A673 (cell line): ENCODE results near the gene CACNG4. TPM values are rescaled to one million over a fixed set of nuclear protein-coding genes. Genes with fewer than 3 reads are reported as not detected.
A peak's percentile ranks its signal among the peaks of the same experiment; 100 is the strongest.

ENCODE experiments used
- BruUV-seq: library from RNA; stranded (reverse); fragments of 400-500 nt; replicated peaks from 2 replicates; lab custom pipeline; 2021; lab: Mats Ljungman, UMichigan
- CTCF ChIA-PET: fragments of 300-600 bp; sonication (Branson Sonifier 250); formaldehyde crosslinking; loops from one replicate; lab custom pipeline; 2022; ENCODE audit warnings: antibody characterized with exemption; lab: Charles Lee
- POLR2A ChIA-PET: fragments of 300-600 bp; sonication (Branson Sonifier 250); formaldehyde crosslinking; loops from one replicate; lab custom pipeline; 2022; ENCODE audit warnings: antibody characterized with exemption; ENCODE audit not compliant: low non-redundant PET; lab: Charles Lee
- DNase-seq: peaks from one replicate; pipeline ENCODE4 v3.0.0-alpha.2; 2015; ENCODE audit warnings: low spot score
- H3K27ac ChIP-seq: fragments of 200-600 bp; sonication (generic); 2 replicates; pipeline ENCODE4 v1.5.1; 2016; ENCODE audit warnings: mixed run types, low read depth, mild to moderate bottlenecking, mixed read lengths, antibody characterized with exemption, low read length; ENCODE audit not compliant: poor library complexity, severe bottlenecking
- H3K27me3 ChIP-seq: fragments of 200-600 bp; sonication (generic); replicated peaks from 2 replicates; pipeline ENCODE4 v1.6.1; 2017; ENCODE audit warnings: mixed run types, low read depth, mild to moderate bottlenecking, mixed read lengths, antibody characterized with exemption, low read length; ENCODE audit not compliant: insufficient read depth, poor library complexity
- H3K36me3 ChIP-seq: fragments of 200-600 bp; sonication (generic); 2 replicates; pipeline ENCODE4 v1.6.1; 2016; ENCODE audit warnings: mixed run types, mild to moderate bottlenecking, mixed read lengths, antibody characterized with exemption, low read length; ENCODE audit not compliant: insufficient read depth, poor library complexity, severe bottlenecking
- H3K4me1 ChIP-seq: fragments of 200-600 bp; sonication (generic); 2 replicates; pipeline ENCODE4 v1.6.1; 2017; ENCODE audit warnings: mixed run types, mild to moderate bottlenecking, mixed read lengths, antibody characterized with exemption, low read length; ENCODE audit not compliant: insufficient read depth, poor library complexity, severe bottlenecking
- H3K4me3 ChIP-seq: fragments of 200-600 bp; sonication (generic); 2 replicates; pipeline ENCODE4 v1.5.1; 2016; ENCODE audit warnings: low read depth, mixed run types, mild to moderate bottlenecking, mixed read lengths, low read length; ENCODE audit not compliant: poor library complexity, severe bottlenecking
- H3K9me3 ChIP-seq: fragments of 200-600 bp; sonication (generic); 2 replicates; pipeline ENCODE4 v1.6.1; 2016; ENCODE audit warnings: mixed run types, low read depth, mild to moderate bottlenecking, mixed read lengths, antibody characterized with exemption, low read length; ENCODE audit not compliant: poor library complexity, severe bottlenecking
- EZH2 ChIP-seq: fragments of 200-600 bp; sonication (generic); IDR thresholded peaks from 2 replicates; pipeline ENCODE4 v1.6.1; 2017; ENCODE audit warnings: borderline replicate concordance, low read depth, mild to moderate bottlenecking, mixed read lengths, antibody characterized with exemption, low read length; ENCODE audit not compliant: poor library complexity, severe bottlenecking
- intact Hi-C: fragments of 100-400 bp; cut with micrococcal nuclease; formaldehyde crosslinking; loops from one replicate; pipeline ENCODE4 v1.10.0; 2022; ENCODE audit not compliant: unreplicated experiment
- total RNA-seq: library from RNA; stranded (reverse); gene quantifications from 2 replicates; pipeline ENCODE4 v1.2.3, GENCODE V29; 2021
- TF ChIP-seq, protein P1 (sequence below): fragments of 300-800, 200-600 bp; sonication (generic); conservative IDR thresholded peaks from 2 replicates; pipeline ENCODE4 v1.5.1; 2017; ENCODE audit warnings: low read depth, mild to moderate bottlenecking, antibody characterized with exemption, low read length, moderate library complexity, mixed read lengths

CACNG4 gene
- total RNA-seq, 1 experiment from 2014 or later, result 9.7 TPM

DNA sequence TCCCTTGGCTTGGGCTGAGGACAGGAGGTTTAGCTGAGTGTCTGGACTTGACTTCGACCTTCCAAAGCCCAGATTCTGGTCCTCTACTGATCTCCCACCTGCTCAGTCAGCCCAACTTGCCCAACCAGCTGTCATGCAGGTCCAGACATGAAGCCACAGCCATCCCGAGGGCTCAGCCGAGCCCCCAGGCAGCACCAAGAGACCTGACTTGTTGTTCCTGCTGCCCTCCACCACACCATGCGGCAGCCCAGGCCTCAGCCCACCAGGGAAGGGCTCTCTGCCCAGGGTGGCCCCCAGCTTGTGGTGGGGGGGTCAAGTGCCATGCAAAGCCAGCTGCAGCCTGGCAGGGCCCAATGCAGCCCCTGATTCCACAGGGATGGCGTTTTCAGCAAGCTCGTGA is 17.2 kb upstream of the CACNG4 start:
- H3K4me1 ChIP-seq, result peaks cover 39% of the 10 kb centered on the region
- no peak for DNase-seq
- no peak overlapping the region for H3K4me3 ChIP-seq
- H3K27ac ChIP-seq, result no peak overlapping the region
- ChIA-PET POLR2A (no interaction called here), CTCF (no interaction called here)
- intact Hi-C loops, result no loop called here
- TF ChIP-seq, protein P1, sequence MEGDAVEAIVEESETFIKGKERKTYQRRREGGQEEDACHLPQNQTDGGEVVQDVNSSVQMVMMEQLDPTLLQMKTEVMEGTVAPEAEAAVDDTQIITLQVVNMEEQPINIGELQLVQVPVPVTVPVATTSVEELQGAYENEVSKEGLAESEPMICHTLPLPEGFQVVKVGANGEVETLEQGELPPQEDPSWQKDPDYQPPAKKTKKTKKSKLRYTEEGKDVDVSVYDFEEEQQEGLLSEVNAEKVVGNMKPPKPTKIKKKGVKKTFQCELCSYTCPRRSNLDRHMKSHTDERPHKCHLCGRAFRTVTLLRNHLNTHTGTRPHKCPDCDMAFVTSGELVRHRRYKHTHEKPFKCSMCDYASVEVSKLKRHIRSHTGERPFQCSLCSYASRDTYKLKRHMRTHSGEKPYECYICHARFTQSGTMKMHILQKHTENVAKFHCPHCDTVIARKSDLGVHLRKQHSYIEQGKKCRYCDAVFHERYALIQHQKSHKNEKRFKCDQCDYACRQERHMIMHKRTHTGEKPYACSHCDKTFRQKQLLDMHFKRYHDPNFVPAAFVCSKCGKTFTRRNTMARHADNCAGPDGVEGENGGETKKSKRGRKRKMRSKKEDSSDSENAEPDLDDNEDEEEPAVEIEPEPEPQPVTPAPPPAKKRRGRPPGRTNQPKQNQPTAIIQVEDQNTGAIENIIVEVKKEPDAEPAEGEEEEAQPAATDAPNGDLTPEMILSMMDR, result no peak
- TF ChIP-seq EZH2, result no peak
- H3K9me3 ChIP-seq, result no peaks in the 10 kb centered on the region
- no peaks in the 10 kb centered on the region for H3K27me3 ChIP-seq
- H3K36me3 ChIP-seq, result no peaks in the 10 kb centered on the region
- BruUV-seq, result no TSS peak

DNA sequence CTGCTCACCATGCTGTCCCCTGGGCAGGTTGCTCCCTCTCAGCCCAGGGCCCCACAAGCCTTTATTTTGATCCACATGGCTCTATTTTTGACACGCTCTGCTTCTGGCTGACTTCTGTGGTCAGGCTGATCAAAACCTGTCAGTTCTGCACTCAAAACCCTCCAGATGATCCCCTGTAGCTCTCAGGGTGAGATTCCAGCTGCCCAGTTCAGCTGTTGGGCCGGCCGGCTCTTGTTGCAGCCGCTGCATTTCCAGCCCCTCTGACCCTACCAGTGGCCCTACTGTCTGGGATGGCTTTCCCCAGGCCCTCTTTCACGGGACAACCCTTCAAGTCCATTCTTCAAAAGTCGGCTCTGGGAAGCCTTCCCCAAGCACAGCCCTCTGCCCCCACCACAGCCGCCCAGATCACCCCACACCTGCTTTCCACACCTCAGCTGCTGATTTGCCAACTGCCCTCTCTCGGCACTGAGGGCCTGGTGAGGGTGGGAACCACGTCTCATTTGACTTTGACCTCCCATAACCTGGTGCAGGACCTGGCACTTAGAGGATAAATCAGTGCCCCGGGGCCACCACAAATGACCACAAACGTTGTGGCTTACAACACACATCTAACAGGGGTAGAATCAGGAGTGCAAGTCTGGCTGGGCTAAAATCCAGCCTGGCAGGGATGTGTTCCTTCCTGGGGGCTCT is 16.3 kb upstream of the CACNG4 start:
- ChIA-PET POLR2A (no interaction called here), CTCF (no interaction called here)
- Histone ChIP-seq H3K4me1 (peaks cover 39% of the 10 kb centered on the region), H3K27ac (no peak overlapping the region), H3K27me3 (no peaks in the 10 kb centered on the region), H3K9me3 (no peaks in the 10 kb centered on the region), H3K4me3 (no peak overlapping the region), H3K36me3 (no peaks in the 10 kb centered on the region)
- BruUV-seq, result no TSS peak
- intact Hi-C loops, result no loop called here
- no peak for DNase-seq
- TF ChIP-seq, protein P1, result no peak
- TF ChIP-seq EZH2, result no peak

DNA sequence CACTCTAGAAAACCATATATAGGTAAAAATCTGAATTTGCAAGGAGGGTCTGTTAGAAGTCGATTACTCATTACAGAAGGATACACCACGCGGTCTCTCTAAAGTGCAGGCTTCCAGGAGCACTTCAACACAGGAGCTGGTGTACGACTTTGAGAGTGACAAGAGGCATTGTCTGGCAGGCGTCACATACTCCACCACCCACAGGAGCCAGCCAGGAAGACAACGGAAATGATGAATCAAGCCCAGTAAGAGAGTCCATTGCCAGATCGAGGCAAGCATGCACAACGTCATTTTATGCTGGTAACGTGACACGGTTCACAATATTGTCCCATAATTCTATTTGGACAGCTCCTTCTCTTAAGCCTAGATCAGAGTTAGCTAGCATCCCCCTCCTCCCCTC is 15.0 kb upstream of the CACNG4 start:
- BruUV-seq, result no TSS peak
- ChIA-PET CTCF (no interaction called here), POLR2A (interaction anchor here (0.5 to 0.6 kb wide), 2 partner anchors 304 to 1507 kb away, joined by 3 to 4 read pairs; no protein-coding TSS in a partner anchor)
- intact Hi-C loops, result no loop called here
- no peak for TF ChIP-seq EZH2
- TF ChIP-seq, protein P1, result no peak
- Histone ChIP-seq H3K4me3 (no peak overlapping the region), H3K27me3 (no peaks in the 10 kb centered on the region), H3K27ac (peak overlapping the region; percentile 33), H3K36me3 (no peaks in the 10 kb centered on the region), H3K4me1 (peaks cover 27% of the 10 kb centered on the region), H3K9me3 (no peaks in the 10 kb centered on the region)
- peak; percentile 81 for DNase-seq
